HG03064 (cell line): ENCODE data around the gene SNRNP200.
A peak's percentile ranks its signal among the peaks of the same experiment; 100 is the strongest.
"Not testable (repeated sequence)": the region's sequence is repeated elsewhere in the genome, so short reads cannot be mapped to it uniquely, and the experiment has no call there.

ENCODE experiments used
- ATAC-seq: cut with Tn5 transposase; IDR thresholded peaks from one replicate; pipeline ENCODE4 v1.9.1; 2021; ENCODE audit warnings: low read depth; ENCODE audit not compliant: unreplicated experiment

SNRNP200 gene

GRCh38 chr2:96276787-96277499, 28.4 kb downstream of the SNRNP200 start:
- no peak for ATAC-seq

- ATAC-seq = no peak
These were observed 30.8 kb downstream of the SNRNP200 start for GRCh38 chr2:96274355-96275056.

GRCh38 chr2:96273763-96274162, 31.6 kb downstream of the SNRNP200 start:
- no peak for ATAC-seq

GRCh38 chr2:96271995-96272394, 33.4 kb downstream of the SNRNP200 start:
- no peak for ATAC-seq

- ATAC-seq = no peak
These were observed 38.0 kb downstream of the SNRNP200 start for GRCh38 chr2:96267159-96267971.

- peak; percentile 90 for ATAC-seq
These were observed 39.3 kb downstream of the SNRNP200 start, which contains the start of the genes CIAO1 and TMEM127 for GRCh38 chr2:96265840-96266679. CIAO1 (plus strand) TSS chr2:96266225; CDS start chr2:96266351, 126 bp downstream. TMEM127 (minus strand) TSS chr2:96265997; CDS start chr2:96265381, 616 bp downstream.

- ATAC-seq = peak; percentile 15
These were observed 40.0 kb downstream of the SNRNP200 start for GRCh38 chr2:96265349-96265839.

GRCh38 chr2:96264656-96265348, 40.5 kb downstream of the SNRNP200 start:
- ATAC-seq = peak; percentile 2

GRCh38 chr2:96264086-96264485, 41.3 kb downstream of the SNRNP200 start:
- ATAC-seq = no peak

- no peak for ATAC-seq
These were observed 43.0 kb downstream of the SNRNP200 start for GRCh38 chr2:96262306-96262705.

- no peak for ATAC-seq
These were observed 43.9 kb downstream of the SNRNP200 start for GRCh38 chr2:96261328-96262003.

- no peak for ATAC-seq
These were observed 44.7 kb downstream of the SNRNP200 start for GRCh38 chr2:96260387-96261260.

GRCh38 chr2:96259497-96259921, 45.8 kb downstream of the SNRNP200 start:
- no peak for ATAC-seq

GRCh38 chr2:96258166-96259022, 47.0 kb downstream of the SNRNP200 start:
- ATAC-seq = no peak

- not testable (repeated sequence) for ATAC-seq
These were observed 47.6 kb downstream of the SNRNP200 start for GRCh38 chr2:96257744-96258143.

- no peak for ATAC-seq
These were observed 48.7 kb downstream of the SNRNP200 start for GRCh38 chr2:96256611-96257113.

GRCh38 chr2:96254571-96254970, 50.8 kb downstream of the SNRNP200 start:
- ATAC-seq = no peak
